H9 (cell line): Measurements from ENCODE around the gene BAG1. TPM values are rescaled to one million over a fixed set of nuclear protein-coding genes. Genes with fewer than 3 reads are reported as not detected.

Experiments used
- DNase-seq: peaks from one replicate; pipeline ENCODE4 v3.0.0-alpha.2; 2017
- H2AFZ ChIP-seq: one replicate; pipeline ENCODE4 v1.6.1; 2013; ENCODE audit warnings: mild to moderate bottlenecking, low read length, control low read depth, moderate library complexity
- H2AK5ac ChIP-seq: 2 replicates; pipeline ENCODE4 v1.6.1; 2013; ENCODE audit warnings: low read length, control low read depth, mixed read lengths; ENCODE audit not compliant: insufficient read length
- H2BK120ac ChIP-seq: one replicate; pipeline ENCODE4 v1.6.1; 2013; ENCODE audit warnings: low read depth, mild to moderate bottlenecking, low read length, control low read depth, inconsistent platforms; ENCODE audit not compliant: poor library complexity, severe bottlenecking
- H2BK12ac ChIP-seq: 2 replicates; pipeline ENCODE4 v1.6.1; 2013; ENCODE audit warnings: low read length, control low read depth, mixed read lengths, low read depth; ENCODE audit not compliant: insufficient read length
- H2BK15ac ChIP-seq: 2 replicates; pipeline ENCODE4 v1.6.1; 2013; ENCODE audit warnings: low read depth, low read length, control low read depth
- H2BK20ac ChIP-seq: one replicate; pipeline ENCODE4 v1.6.1; 2013; ENCODE audit warnings: low read depth, mild to moderate bottlenecking, low read length, control low read depth, inconsistent platforms; ENCODE audit not compliant: poor library complexity, severe bottlenecking
- H2BK5ac ChIP-seq: 2 replicates; pipeline ENCODE4 v1.6.1; 2013; ENCODE audit warnings: low read length, control low read depth, mixed read lengths; ENCODE audit not compliant: insufficient read length
- H3K14ac ChIP-seq: 2 replicates; pipeline ENCODE4 v1.6.1; 2013; ENCODE audit warnings: low read length, control low read depth; ENCODE audit not compliant: insufficient read depth
- H3K18ac ChIP-seq: 2 replicates; pipeline ENCODE4 v1.6.1; 2013; ENCODE audit warnings: low read depth, mild to moderate bottlenecking, mixed read lengths, low read length, control low read depth; ENCODE audit not compliant: insufficient read length
- H3K23ac ChIP-seq: 2 replicates; pipeline ENCODE4 v1.6.1; 2013; ENCODE audit warnings: low read length, control low read depth, mixed read lengths, low read depth; ENCODE audit not compliant: insufficient read length
- H3K23me2 ChIP-seq: 2 replicates; pipeline ENCODE4 v1.6.1; 2013; ENCODE audit warnings: low read depth, mild to moderate bottlenecking, mixed read lengths, low read length, control low read depth; ENCODE audit not compliant: insufficient read length, poor library complexity, severe bottlenecking
- H3K27ac ChIP-seq: 2 replicates; pipeline ENCODE4 v1.5.1; 2013; ENCODE audit warnings: low read length, control low read depth, mixed read lengths, low read depth; ENCODE audit not compliant: insufficient read length
- H3K27me3 ChIP-seq: 2 replicates; pipeline ENCODE4 v1.6.1; 2013; ENCODE audit warnings: low read length, control low read depth, inconsistent platforms; ENCODE audit not compliant: insufficient read depth
- H3K4ac ChIP-seq: 2 replicates; pipeline ENCODE4 v1.6.1; 2013; ENCODE audit warnings: low read depth, mild to moderate bottlenecking, control low read depth, inconsistent platforms, low read length, moderate library complexity
- H3K4me1 ChIP-seq: 2 replicates; pipeline ENCODE4 v1.6.1; 2013; ENCODE audit warnings: low read length, control low read depth, inconsistent platforms; ENCODE audit not compliant: insufficient read depth
- H3K4me2 ChIP-seq: 2 replicates; pipeline ENCODE4 v1.6.1; 2013; ENCODE audit warnings: low read length, control low read depth, mixed read lengths; ENCODE audit not compliant: insufficient read length, insufficient read depth
- H3K56ac ChIP-seq: 2 replicates; pipeline ENCODE4 v1.6.1; 2013; ENCODE audit warnings: low read depth, mild to moderate bottlenecking, mixed read lengths, low read length, control low read depth; ENCODE audit not compliant: insufficient read length
- H3K79me1 ChIP-seq: 2 replicates; pipeline ENCODE4 v1.6.1; 2013; ENCODE audit warnings: low read depth, mild to moderate bottlenecking, moderate library complexity, low read length, control low read depth, inconsistent platforms; ENCODE audit not compliant: insufficient read depth, poor library complexity, severe bottlenecking
- H3K79me2 ChIP-seq: 2 replicates; pipeline ENCODE4 v1.6.1; 2013; ENCODE audit warnings: low read length, control low read depth, inconsistent platforms; ENCODE audit not compliant: insufficient read depth
- H3K9ac ChIP-seq: 2 replicates; pipeline ENCODE4 v1.6.1; 2013; ENCODE audit warnings: low read length, control low read depth, mixed read lengths; ENCODE audit not compliant: insufficient read length; ENCODE audit errors: extremely low read depth
- H3K9me3 ChIP-seq: one replicate; pipeline ENCODE4 v1.6.1; 2013; ENCODE audit warnings: low read depth, low read length, inconsistent platforms; ENCODE audit not compliant: control insufficient read depth
- H3T11ph ChIP-seq: one replicate; pipeline ENCODE4 v1.6.1; 2013; ENCODE audit warnings: mild to moderate bottlenecking, low read length, control low read depth, inconsistent platforms
- H4K20me1 ChIP-seq: one replicate; pipeline ENCODE4 v1.6.1; 2013; ENCODE audit not compliant: control insufficient read depth, insufficient read length, insufficient read depth
- H4K5ac ChIP-seq: 2 replicates; pipeline ENCODE4 v1.6.1; 2013; ENCODE audit warnings: low read depth, mild to moderate bottlenecking, mixed read lengths, low read length, control low read depth; ENCODE audit not compliant: insufficient read length
- H4K8ac ChIP-seq: replicated peaks from 2 replicates; pipeline ENCODE4 v1.6.1; 2013; ENCODE audit warnings: low read length, control low read depth, mixed read lengths, low read depth; ENCODE audit not compliant: insufficient read length
- H4K91ac ChIP-seq: 2 replicates; pipeline ENCODE4 v1.6.1; 2013; ENCODE audit warnings: low read depth, mild to moderate bottlenecking, moderate library complexity, mixed read lengths, low read length, control low read depth; ENCODE audit not compliant: insufficient read length
- H3K27ac Mint-ChIP-seq, 3 experiments: 2 replicates in 2 of 3; 3 replicates in 1 of 3; pipeline ENCODE4 v1.8.0; 2020 to 2021; ENCODE audit warnings: mixed read lengths in 3 of 3, mild to moderate bottlenecking in 1 of 3, moderate library complexity in 1 of 3
- H3K27me3 Mint-ChIP-seq: 2 replicates; pipeline ENCODE4 v1.8.0; 2021; ENCODE audit warnings: low read depth, mild to moderate bottlenecking, moderate library complexity, mixed read lengths
- H3K36me3 Mint-ChIP-seq, 3 experiments: 2 replicates in 2 of 3; 3 replicates in 1 of 3; pipeline ENCODE4 v1.8.0; 2020 to 2021; ENCODE audit warnings: low read depth in 3 of 3, mixed read lengths in 3 of 3; ENCODE audit not compliant: insufficient read depth in 1 of 3
- H3K4me1 Mint-ChIP-seq, 2 experiments: 2 replicates each; pipeline ENCODE4 v1.8.0; 2020; ENCODE audit warnings: mixed read lengths in 2 of 2
- H3K4me3 Mint-ChIP-seq, 2 experiments: 2 replicates in 1 of 2; 3 replicates in 1 of 2; pipeline ENCODE4 v1.8.0; 2020 to 2021; ENCODE audit warnings: mild to moderate bottlenecking in 2 of 2, mixed read lengths in 2 of 2, moderate library complexity in 1 of 2
- H3K9me3 Mint-ChIP-seq, 2 experiments: 2 replicates in 1 of 2; 3 replicates in 1 of 2; pipeline ENCODE4 v1.8.0; 2020; ENCODE audit warnings: mild to moderate bottlenecking in 2 of 2, mixed read lengths in 2 of 2, moderate library complexity in 1 of 2
- CTCF ChIP-seq: fragments of 200-600 bp; sonication (generic); conservative IDR thresholded peaks from 3 replicates; pipeline ENCODE4 v1.8.0; 2021; ENCODE audit warnings: antibody characterized with exemption, mild to moderate bottlenecking
- whole genome bisulfite sequencing: extraction: QIAGEN DNeasy Blood & Tissue Kit; methylation state at CpG from one replicate; pipeline ENCODE4 v1.1.7; 2013; ENCODE audit warnings: missing lambda C conversion rate, low lambda C conversion rate, mixed read lengths; ENCODE audit not compliant: insufficient read length; ENCODE audit errors: extremely low coverage; 5-methylcytosine and 5-hydroxymethylcytosine counted together
- total RNA-seq: library from RNA; stranded (reverse); gene quantifications from 2 replicates; pipeline ENCODE4 v1.2.1, GENCODE V29; 2021

The BAG1 gene
- total RNA-seq, 1 experiment from 2014 or later, result 66.4 TPM

- no peak overlapping the region for H3K4ac ChIP-seq
- H3K18ac ChIP-seq, result no peak overlapping the region
- no peak for DNase-seq
- H2BK120ac ChIP-seq, result no peak overlapping the region
- no peak overlapping the region for H3K4me2 ChIP-seq
- no peak overlapping the region for H3K14ac ChIP-seq
- Mint-ChIP-seq H3K4me3 (no peak overlapping the region), H3K27ac (no peak overlapping the region; a peak in 1 of 7 replicates), H3K4me1 (no peaks in the 10 kb centered on the region; a peak in 1 of 4 replicates), H3K9me3 (no peaks in the 10 kb centered on the region), H3K27me3 (peaks cover 5% of the 10 kb centered on the region; the same call in 1 of the 2 replicates), H3K36me3 (peaks cover 0 to 7% (median 2%) of the 10 kb centered on the region in 3 experiments; a peak in 1 of 7 replicates)
- H3K56ac ChIP-seq, result no peak overlapping the region
- no peak overlapping the region for H4K8ac ChIP-seq
- no peak overlapping the region for H2AK5ac ChIP-seq
- H3T11ph ChIP-seq, result no peak overlapping the region
- H2BK15ac ChIP-seq, result no peak overlapping the region
- H2BK12ac ChIP-seq, result no peak overlapping the region
- H2AFZ ChIP-seq, result no peak overlapping the region
- no peak overlapping the region for H3K23ac ChIP-seq
- H3K27me3 ChIP-seq, result no peaks in the 10 kb centered on the region
- no CpG with 5 or more reads among the region's 9 CpGs for WGBS
- H2BK5ac ChIP-seq, result no peak overlapping the region
- H2BK20ac ChIP-seq, result no peak overlapping the region
- no peaks in the 10 kb centered on the region; the same call in 1 of the 2 replicates for H3K79me2 ChIP-seq
- H3K23me2 ChIP-seq, result no peaks in the 10 kb centered on the region
- no peak overlapping the region for H3K9ac ChIP-seq
- no peak for TF ChIP-seq CTCF
- H3K9me3 ChIP-seq, result no peaks in the 10 kb centered on the region
- H3K27ac ChIP-seq, result no peak overlapping the region
- no peak overlapping the region for H4K91ac ChIP-seq
- H4K5ac ChIP-seq, result no peak overlapping the region
- no peaks in the 10 kb centered on the region for H3K79me1 ChIP-seq
- no peaks in the 10 kb centered on the region for H3K4me1 ChIP-seq
- no peaks in the 10 kb centered on the region for H4K20me1 ChIP-seq
Observed at GRCh38 chr9:33244137-33244784, 20.2 kb downstream of the BAG1 start.
